Nephron progenitor cell (in vitro differentiated cells): Measurements from ENCODE around the gene LMBR1.

ENCODE experiments used
- DNase-seq: peaks from one replicate; pipeline ENCODE4 v3.0.0; 2021
- H3K27ac Mint-ChIP-seq: 2 replicates; pipeline ENCODE4 v1.8.0; 2021; ENCODE audit warnings: mild to moderate bottlenecking, moderate library complexity, mixed read lengths
- H3K27me3 Mint-ChIP-seq: 2 replicates; pipeline ENCODE4 v1.8.0; 2021; ENCODE audit warnings: mild to moderate bottlenecking, low read depth, mixed read lengths; ENCODE audit not compliant: poor library complexity
- H3K36me3 Mint-ChIP-seq: 2 replicates; pipeline ENCODE4 v1.8.0; 2021; ENCODE audit warnings: low read depth, mixed read lengths
- H3K4me1 Mint-ChIP-seq: 2 replicates; pipeline ENCODE4 v1.8.0; 2021; ENCODE audit warnings: mixed read lengths
- H3K4me3 Mint-ChIP-seq: 2 replicates; pipeline ENCODE4 v1.8.0; 2021; ENCODE audit warnings: mild to moderate bottlenecking, moderate library complexity, mixed read lengths
- H3K9me3 Mint-ChIP-seq: 2 replicates; pipeline ENCODE4 v1.8.0; 2021; ENCODE audit warnings: mild to moderate bottlenecking, moderate library complexity, mixed read lengths
- CTCF ChIP-seq: fragments of 200-600 bp; sonication (generic); IDR thresholded peaks from 2 replicates; pipeline ENCODE4 v1.5.0; 2021; ENCODE audit warnings: antibody characterized with exemption

Gene LMBR1

GRCh38 chr7:156765901-156766656 is 126.9 kb downstream of the LMBR1 start:
- no peak for TF ChIP-seq CTCF
- Mint-ChIP-seq H3K36me3 (peaks cover 12% of the 10 kb centered on the region), H3K4me1 (peaks cover 6% of the 10 kb centered on the region), H3K4me3 (no peak overlapping the region), H3K9me3 (no peaks in the 10 kb centered on the region), H3K27ac (no peak overlapping the region), H3K27me3 (no peaks in the 10 kb centered on the region)
- DNase-seq = no peak

- DNase-seq = no peak
- Mint-ChIP-seq H3K4me1 (peaks cover 6% of the 10 kb centered on the region), H3K27ac (no peak overlapping the region), H3K9me3 (no peaks in the 10 kb centered on the region), H3K27me3 (no peaks in the 10 kb centered on the region), H3K4me3 (no peak overlapping the region), H3K36me3 (peaks cover 24% of the 10 kb centered on the region)
- no peak for TF ChIP-seq CTCF
Observed at GRCh38 chr7:156764766-156765165, 128.2 kb downstream of the LMBR1 start.

- DNase-seq = peak; percentile 50
- H3K36me3 Mint-ChIP-seq = peaks cover 27% of the 10 kb centered on the region
- no peaks in the 10 kb centered on the region for H3K9me3 Mint-ChIP-seq
- H3K27me3 Mint-ChIP-seq = no peaks in the 10 kb centered on the region
- H3K4me1 Mint-ChIP-seq = no peaks in the 10 kb centered on the region
- TF ChIP-seq CTCF = peak; percentile 65
- H3K4me3 Mint-ChIP-seq = no peak overlapping the region
- H3K27ac Mint-ChIP-seq = no peak overlapping the region
Observed at GRCh38 chr7:156764016-156764669, 128.8 kb downstream of the LMBR1 start.

GRCh38 chr7:156759579-156760202 is 133.3 kb downstream of the LMBR1 start:
- no peaks in the 10 kb centered on the region for H3K4me1 Mint-ChIP-seq
- no peak for TF ChIP-seq CTCF
- H3K27ac Mint-ChIP-seq = no peak overlapping the region
- no peaks in the 10 kb centered on the region for H3K27me3 Mint-ChIP-seq
- no peaks in the 10 kb centered on the region for H3K9me3 Mint-ChIP-seq
- H3K4me3 Mint-ChIP-seq = no peak overlapping the region
- no peak for DNase-seq
- peaks cover 36% of the 10 kb centered on the region for H3K36me3 Mint-ChIP-seq

- Mint-ChIP-seq H3K27ac (no peak overlapping the region), H3K36me3 (peaks cover 36% of the 10 kb centered on the region), H3K4me1 (no peaks in the 10 kb centered on the region), H3K4me3 (no peak overlapping the region), H3K27me3 (no peaks in the 10 kb centered on the region), H3K9me3 (no peaks in the 10 kb centered on the region)
- no peak for DNase-seq
- TF ChIP-seq CTCF = no peak
Observed at GRCh38 chr7:156759143-156759542, 133.8 kb downstream of the LMBR1 start.
